Left lung (tissue), 10 donors: ENCODE results near the gene PADI6. TPM values are rescaled to one million over a fixed set of nuclear protein-coding genes. Genes with fewer than 3 reads are reported as not detected.

Experiments
- ATAC-seq: fragments of 200-7000 bp; cut with Tn5 transposase; one replicate; pipeline ENCODE4 v1.9.1; 2020; ENCODE audit warnings: moderate library complexity
- DNase-seq, 4 donors: peaks; one replicate each; pipeline ENCODE4 v3.0.0-alpha.2; 2013 to 2020
- H3K27ac ChIP-seq, 2 donors: fragments of 200-600 bp; sonication (generic) in 1 of 2; one replicate each; pipeline versions ENCODE4 v1.5.0 to v1.8.0; 2020 to 2021
- H3K27me3 ChIP-seq, 2 donors: fragments of 200-600 bp; sonication (generic) in 1 of 2; one replicate each; pipeline versions ENCODE4 v1.5.0 to v1.8.0; 2020 to 2021
- H3K36me3 ChIP-seq, 2 donors: fragments of 200-600 bp; sonication (generic) in 1 of 2; one replicate each; pipeline versions ENCODE4 v1.5.0 to v1.8.0; 2020 to 2021
- H3K4me1 ChIP-seq, 2 donors: fragments of 200-600 bp; one replicate each; pipeline ENCODE4 v1.8.0; 2021
- H3K4me3 ChIP-seq, 2 donors: fragments of 200-600 bp; sonication (generic) in 1 of 2; one replicate each; pipeline versions ENCODE4 v1.5.0 to v1.8.0; 2020 to 2021; ENCODE audit warnings: mild to moderate bottlenecking in 1 of 2
- H3K9me3 ChIP-seq, 2 donors: fragments of 200-600 bp; sonication (generic) in 1 of 2; one replicate each; pipeline versions ENCODE4 v1.5.0 to v1.8.0; 2020 to 2021
- intact Hi-C, 2 donors: fragments of 100-400 bp; cut with DNase I; formaldehyde crosslinking; loops; one replicate each; pipeline versions ENCODE4 v1.11.2 to v1.14.2; 2022
- polyA plus RNA-seq, 6 donors: library from polyadenylated mRNA; unstranded; fragments of 120-200 nt; gene quantifications; one replicate each; pipeline ENCODE4 v1.2.1, GENCODE V29; 2013; ENCODE audit not compliant: insufficient read length in 6 of 6
- total RNA-seq, 2 donors: library from RNA; stranded (reverse); fragmentation: NEBNext Ultra II Directional; extraction: Animal tissue kit (Norgen Biotek cat#: 25700); gene quantifications; one replicate each; pipeline ENCODE4 v1.2.1, GENCODE V29; 2021
- TF ChIP-seq, protein P1 (sequence below), 2 donors: fragments of 200-600 bp; sonication (generic) in 1 of 2; IDR thresholded peaks; one replicate each; pipeline versions ENCODE4 v1.5.0 to v1.8.0; 2021; ENCODE audit warnings: antibody characterized with exemption in 2 of 2
- donor health status: DM: no; HTN: yes; CAD: no.
- donor health status: DM: no; HTN: no; CAD: no.

The PADI6 gene
- total and polyA plus RNA-seq, 8 donors: not detected

DNA sequence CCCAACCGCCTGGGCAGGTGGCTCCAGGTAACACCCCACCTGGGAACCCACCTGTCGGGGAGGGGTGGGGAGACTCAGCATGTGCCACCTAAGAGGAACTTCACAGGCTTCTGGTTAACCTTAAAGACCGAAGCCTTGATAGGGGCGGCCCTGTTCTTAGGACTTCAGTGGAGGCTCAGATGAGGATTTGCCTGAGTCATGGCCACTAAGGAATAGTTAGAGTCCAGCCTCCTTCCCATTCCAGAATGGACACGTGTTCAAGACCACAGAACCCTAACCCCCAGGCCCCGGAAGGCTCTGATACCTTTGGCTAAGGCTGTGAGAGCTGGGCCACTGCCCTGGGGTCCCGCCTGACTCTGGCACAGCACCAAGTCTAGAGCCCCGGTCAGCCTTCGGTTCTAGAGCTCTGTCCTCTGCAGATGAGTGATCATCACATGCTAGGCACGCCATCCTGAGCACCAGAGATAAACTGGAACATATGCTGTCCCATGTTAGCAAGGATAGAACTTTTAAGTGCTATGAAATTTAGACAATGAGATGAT lies 20.3 kb downstream of the PADI6 start:
- Histone ChIP-seq H3K4me3 (no peak overlapping the region), H3K36me3 (no peaks in the 10 kb centered on the region), H3K4me1 (no peaks in the 10 kb centered on the region), H3K27me3 (peaks cover 0 to 7% of the 10 kb centered on the region in 2 donors), H3K9me3 (no peaks in the 10 kb centered on the region), H3K27ac (no peak overlapping the region)
- intact Hi-C loops: no loop called here
- no peak for ATAC-seq
- DNase-seq: no peak
- TF ChIP-seq, protein P1, sequence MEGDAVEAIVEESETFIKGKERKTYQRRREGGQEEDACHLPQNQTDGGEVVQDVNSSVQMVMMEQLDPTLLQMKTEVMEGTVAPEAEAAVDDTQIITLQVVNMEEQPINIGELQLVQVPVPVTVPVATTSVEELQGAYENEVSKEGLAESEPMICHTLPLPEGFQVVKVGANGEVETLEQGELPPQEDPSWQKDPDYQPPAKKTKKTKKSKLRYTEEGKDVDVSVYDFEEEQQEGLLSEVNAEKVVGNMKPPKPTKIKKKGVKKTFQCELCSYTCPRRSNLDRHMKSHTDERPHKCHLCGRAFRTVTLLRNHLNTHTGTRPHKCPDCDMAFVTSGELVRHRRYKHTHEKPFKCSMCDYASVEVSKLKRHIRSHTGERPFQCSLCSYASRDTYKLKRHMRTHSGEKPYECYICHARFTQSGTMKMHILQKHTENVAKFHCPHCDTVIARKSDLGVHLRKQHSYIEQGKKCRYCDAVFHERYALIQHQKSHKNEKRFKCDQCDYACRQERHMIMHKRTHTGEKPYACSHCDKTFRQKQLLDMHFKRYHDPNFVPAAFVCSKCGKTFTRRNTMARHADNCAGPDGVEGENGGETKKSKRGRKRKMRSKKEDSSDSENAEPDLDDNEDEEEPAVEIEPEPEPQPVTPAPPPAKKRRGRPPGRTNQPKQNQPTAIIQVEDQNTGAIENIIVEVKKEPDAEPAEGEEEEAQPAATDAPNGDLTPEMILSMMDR (IDR thresholded peaks at IDR 0.05): no peak

DNA sequence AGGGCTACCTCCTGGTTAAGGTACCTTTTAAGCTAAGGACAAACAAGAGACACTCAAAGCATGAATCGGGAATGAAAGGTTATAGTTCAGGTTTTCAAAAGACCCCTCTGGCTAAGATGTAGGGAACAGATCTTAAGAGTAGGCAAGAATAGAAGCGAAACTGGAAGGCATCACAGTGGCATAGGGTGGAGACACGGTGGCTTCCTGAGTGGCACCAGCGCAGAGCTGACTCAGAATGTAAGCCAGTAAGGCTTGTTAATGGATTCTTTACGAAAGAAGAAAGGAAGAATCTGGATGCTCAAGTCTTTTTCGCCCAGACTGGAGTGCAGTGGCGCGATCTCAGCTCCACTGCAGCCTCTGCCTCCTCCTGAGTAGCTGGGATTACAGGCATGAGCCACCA lies 21.2 kb downstream of the PADI6 start:
- Histone ChIP-seq H3K36me3 (no peaks in the 10 kb centered on the region), H3K9me3 (no peaks in the 10 kb centered on the region), H3K27ac (no peak overlapping the region), H3K27me3 (peaks cover 0 to 7% of the 10 kb centered on the region in 2 donors), H3K4me1 (no peaks in the 10 kb centered on the region), H3K4me3 (no peak overlapping the region)
- DNase-seq: no peak
- intact Hi-C loops: no loop called here
- TF ChIP-seq, protein P1 (IDR thresholded peaks at IDR 0.05): no peak
- no peak for ATAC-seq

DNA sequence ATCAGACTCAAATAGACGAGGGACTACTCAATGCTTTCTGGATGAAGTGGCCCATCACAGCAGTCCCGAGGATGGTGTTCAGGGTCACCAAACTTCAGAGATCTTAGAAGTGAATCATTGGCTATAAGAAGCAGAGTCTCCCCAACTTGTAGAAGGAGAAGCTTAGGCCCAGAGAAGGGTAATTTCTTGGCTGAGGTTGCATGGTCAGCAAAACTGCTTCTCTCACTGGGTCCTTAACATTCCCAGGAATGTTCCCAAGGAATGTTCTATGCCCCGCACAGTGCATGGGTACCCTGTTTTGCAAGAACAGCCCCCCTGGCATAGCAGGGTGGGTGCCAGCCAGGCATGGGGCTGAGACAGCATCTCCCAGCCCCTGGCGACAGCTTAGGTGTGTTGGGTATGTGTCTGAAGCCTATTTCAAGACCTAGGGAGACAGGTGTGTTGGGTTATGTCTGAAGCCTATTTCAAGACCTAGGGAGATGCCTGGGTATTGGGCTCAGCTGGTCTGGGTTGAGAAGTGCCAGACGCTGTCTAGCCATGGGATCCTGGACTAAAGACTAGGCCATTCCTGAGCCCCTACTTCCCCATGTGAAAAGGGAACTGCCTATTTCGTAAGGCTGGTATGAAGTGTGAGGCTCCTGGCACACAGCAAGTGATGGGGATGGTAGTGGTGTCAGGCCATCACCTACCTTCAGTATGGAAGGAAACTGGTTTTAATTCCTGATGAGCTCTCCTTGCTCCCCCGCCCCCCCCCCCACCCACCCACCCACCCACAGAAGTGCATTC lies 26.1 kb downstream of the PADI6 start:
- ATAC-seq (peak; percentile 34), DNase-seq (no peak)
- no peak overlapping the region for H3K27ac ChIP-seq
- H3K4me1 ChIP-seq: no peaks in the 10 kb centered on the region
- no peaks in the 10 kb centered on the region for H3K9me3 ChIP-seq
- H3K36me3 ChIP-seq: no peaks in the 10 kb centered on the region
- no peaks in the 10 kb centered on the region for H3K27me3 ChIP-seq
- no peak overlapping the region for H3K4me3 ChIP-seq
- intact Hi-C loops: no loop called here
- TF ChIP-seq, protein P1 (IDR thresholded peaks at IDR 0.05): no peak

- DNase-seq (no peak), ATAC-seq (no peak)
- intact Hi-C loops: no loop called here
- Histone ChIP-seq H3K4me1 (no peaks in the 10 kb centered on the region), H3K27me3 (no peaks in the 10 kb centered on the region), H3K36me3 (no peaks in the 10 kb centered on the region), H3K27ac (no peak overlapping the region), H3K9me3 (no peaks in the 10 kb centered on the region), H3K4me3 (no peak overlapping the region)
- TF ChIP-seq, protein P1 (IDR thresholded peaks at IDR 0.05): no peak
Measured at GRCh38 chr1:17400725-17401341, 28.8 kb downstream of the PADI6 start.

GRCh38 chr1:17401841-17402240 lies 29.8 kb downstream of the PADI6 start:
- Histone ChIP-seq H3K9me3 (no peaks in the 10 kb centered on the region), H3K27me3 (no peaks in the 10 kb centered on the region), H3K36me3 (peaks cover 0 to 3% of the 10 kb centered on the region in 2 donors), H3K4me3 (no peak overlapping the region), H3K27ac (no peak overlapping the region), H3K4me1 (no peaks in the 10 kb centered on the region)
- TF ChIP-seq, protein P1 (IDR thresholded peaks at IDR 0.05): no peak
- ATAC-seq: no peak
- DNase-seq: no peak
- intact Hi-C loops: no loop called here
